Activated T-helper 2 cell treated with anti-CD3 and anti-CD28 coated beads, Interferon-gamma antibody, Interleukin-2, Interleukin-4, amounts not matched to agents 10 μg/mL and 5 μg/mL and 100 μg/mL, durations not matched to agents 14 hours and 24 hours and 36 hours (primary cell): ENCODE measurements around the gene NEURL1. TPM values are rescaled to one million over a fixed set of nuclear protein-coding genes. Genes with fewer than 3 reads are reported as not detected.

Source experiments
- DNase-seq: peaks from one replicate; pipeline ENCODE4 v3.0.0; 2021; ENCODE audit warnings: low spot score
- H3K27ac Mint-ChIP-seq: one replicate; pipeline ENCODE4 v1.8.0; 2021; ENCODE audit warnings: mixed read lengths
- H3K27me3 Mint-ChIP-seq: one replicate; pipeline ENCODE4 v1.8.0; 2021; ENCODE audit warnings: low read depth, mixed read lengths
- H3K36me3 Mint-ChIP-seq: one replicate; pipeline ENCODE4 v1.8.0; 2021; ENCODE audit warnings: low read depth, mixed read lengths
- H3K4me1 Mint-ChIP-seq: one replicate; pipeline ENCODE4 v1.8.0; 2021; ENCODE audit warnings: low read depth, mixed read lengths
- H3K4me3 Mint-ChIP-seq: one replicate; pipeline ENCODE4 v1.8.0; 2021; ENCODE audit warnings: low read depth, mild to moderate bottlenecking, moderate library complexity, mixed read lengths
- H3K9me3 Mint-ChIP-seq: one replicate; pipeline ENCODE4 v1.8.0; 2021; ENCODE audit warnings: mixed read lengths
- intact Hi-C: fragments of 100-400 bp; cut with micrococcal nuclease; formaldehyde crosslinking; loops from one replicate; pipeline ENCODE4 v1.15.1; 2023
- total RNA-seq: library from RNA; stranded (reverse); gene quantifications from 2 replicates; pipeline ENCODE4 v1.2.3, GENCODE V29; 2022

Gene NEURL1
- total RNA-seq, 1 donor from 2014 or later: 2.2 TPM

DNA sequence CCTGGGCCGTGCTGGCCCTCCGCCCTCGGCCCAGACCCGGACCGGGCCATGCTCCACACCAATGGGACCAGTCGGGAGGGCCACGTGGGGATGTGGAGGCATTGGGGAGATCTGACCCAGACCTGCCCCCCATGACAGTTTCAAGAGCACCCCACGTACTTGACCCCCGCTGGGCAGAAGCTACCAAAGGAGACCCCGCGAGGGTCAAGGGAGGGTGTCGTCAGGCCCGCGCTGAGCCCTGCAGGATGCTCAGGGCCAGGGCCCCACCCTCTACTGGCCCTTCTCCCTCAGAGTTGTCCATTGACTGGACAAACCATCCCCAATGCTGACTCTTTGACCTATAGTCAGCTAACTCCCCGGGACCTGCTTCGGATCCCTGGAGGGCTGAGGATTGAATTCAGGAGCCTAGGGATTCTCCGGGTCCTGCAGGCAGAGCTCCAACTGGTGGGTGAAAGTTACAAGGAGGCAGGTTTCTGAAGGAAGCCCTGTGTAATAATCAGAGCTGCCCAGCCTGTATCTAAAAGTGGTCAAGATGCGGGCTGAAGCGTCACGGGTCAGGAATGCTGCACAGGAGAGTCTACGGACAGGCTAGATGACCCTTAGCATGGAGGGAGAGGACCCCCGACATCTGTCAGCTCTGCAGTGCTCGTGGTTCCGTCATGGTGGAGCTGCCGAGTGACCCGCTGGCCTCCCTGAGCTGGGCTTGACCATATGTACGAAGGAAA is 40.8 kb upstream of the NEURL1 start:
- Mint-ChIP-seq H3K27me3 (no peaks in the 10 kb centered on the region), H3K4me1 (peaks cover 47% of the 10 kb centered on the region), H3K36me3 (peaks cover 32% of the 10 kb centered on the region), H3K27ac (peak overlapping the region; percentile 68), H3K4me3 (peak overlapping the region; percentile 91), H3K9me3 (no peaks in the 10 kb centered on the region)
- intact Hi-C loops: loop anchor here (2.0 kb wide), 1 partner anchor 30 kb away; no protein-coding TSS in a partner anchor
- DNase-seq: no peak

DNA sequence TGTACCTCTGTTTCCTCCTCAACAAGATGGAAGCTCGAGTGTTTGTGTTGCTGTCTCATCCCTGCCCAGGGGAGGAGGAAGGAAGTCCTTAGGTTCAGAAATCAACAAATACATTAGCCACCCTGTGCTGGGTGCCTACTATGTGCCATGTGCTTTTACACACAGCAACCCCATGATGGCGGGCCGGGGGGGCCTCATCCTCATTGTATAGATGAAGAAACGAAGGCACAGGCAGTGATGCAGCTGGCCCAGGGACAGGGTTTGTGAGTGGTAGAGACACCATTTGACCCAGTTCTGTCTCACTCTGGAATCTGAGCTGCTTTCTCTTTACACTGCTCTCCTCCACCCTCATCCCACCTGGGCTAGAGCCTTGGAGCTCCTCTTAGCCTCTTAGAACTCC is 39.5 kb upstream of the NEURL1 start:
- peaks cover 39% of the 10 kb centered on the region for H3K4me1 Mint-ChIP-seq
- peaks cover 22% of the 10 kb centered on the region for H3K36me3 Mint-ChIP-seq
- no peak overlapping the region for H3K27ac Mint-ChIP-seq
- H3K4me3 Mint-ChIP-seq: peak overlapping the region; percentile 66
- no peaks in the 10 kb centered on the region for H3K27me3 Mint-ChIP-seq
- no peaks in the 10 kb centered on the region for H3K9me3 Mint-ChIP-seq
- DNase-seq: no peak
- intact Hi-C loops: no loop called here

DNA sequence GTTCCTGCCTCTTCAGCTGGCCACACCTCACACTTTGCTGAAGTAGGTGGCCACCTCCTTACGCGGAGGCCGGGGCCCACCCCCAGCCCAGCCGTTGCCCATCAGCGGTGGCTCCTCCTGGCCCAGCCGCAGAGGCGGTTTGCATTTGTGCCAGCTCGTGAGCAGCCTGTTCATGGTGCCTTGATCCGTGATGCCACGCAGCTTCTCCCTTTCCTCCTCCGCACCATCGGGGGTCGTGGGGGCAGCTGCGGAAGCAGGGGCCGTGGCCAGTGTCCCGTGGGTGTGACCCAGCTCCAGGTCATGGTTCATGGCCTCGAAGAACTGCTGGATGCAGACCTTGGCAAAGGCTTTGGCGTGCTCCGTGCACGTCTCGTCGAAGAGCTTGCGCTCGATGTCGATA is 38.3 kb upstream of the NEURL1 start:
- H3K4me1 Mint-ChIP-seq: peaks cover 36% of the 10 kb centered on the region
- H3K9me3 Mint-ChIP-seq: no peaks in the 10 kb centered on the region
- DNase-seq: no peak
- intact Hi-C loops: no loop called here
- H3K4me3 Mint-ChIP-seq: no peak overlapping the region
- peaks cover 12% of the 10 kb centered on the region for H3K36me3 Mint-ChIP-seq
- no peaks in the 10 kb centered on the region for H3K27me3 Mint-ChIP-seq
- H3K27ac Mint-ChIP-seq: no peak overlapping the region

DNA sequence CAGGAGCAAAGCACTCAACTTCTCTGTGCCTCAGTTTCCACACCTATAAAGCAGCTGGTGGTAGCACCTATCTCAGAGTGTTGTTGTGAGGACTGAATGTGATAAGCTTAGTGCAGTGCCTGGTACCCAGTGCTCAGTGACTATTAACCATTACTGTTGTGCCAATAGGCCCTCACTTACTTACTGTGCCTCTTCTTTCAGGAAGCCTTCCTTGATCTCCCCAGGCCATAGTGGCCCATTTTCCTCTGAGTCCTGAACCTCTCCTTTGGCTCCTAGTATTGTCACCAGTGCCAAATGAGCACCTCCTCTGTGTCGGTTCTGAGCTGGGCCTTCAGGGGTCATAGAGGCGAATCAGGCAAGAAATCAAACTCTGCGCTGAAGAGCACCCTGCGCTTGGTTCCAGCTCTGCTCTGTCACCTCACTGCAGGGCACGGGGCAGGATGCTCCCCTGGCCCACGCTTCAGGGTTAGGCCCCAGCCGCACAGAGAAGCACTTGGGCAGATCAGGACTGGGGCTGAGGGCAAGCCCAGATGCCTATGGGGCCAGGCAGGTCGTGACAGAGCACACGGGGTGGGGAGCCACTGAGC is 37.3 kb upstream of the NEURL1 start:
- peaks cover 3% of the 10 kb centered on the region for H3K36me3 Mint-ChIP-seq
- intact Hi-C loops: no loop called here
- no peaks in the 10 kb centered on the region for H3K27me3 Mint-ChIP-seq
- H3K9me3 Mint-ChIP-seq: no peaks in the 10 kb centered on the region
- peaks cover 27% of the 10 kb centered on the region for H3K4me1 Mint-ChIP-seq
- no peak for DNase-seq
- no peak overlapping the region for H3K27ac Mint-ChIP-seq
- H3K4me3 Mint-ChIP-seq: no peak overlapping the region

DNA sequence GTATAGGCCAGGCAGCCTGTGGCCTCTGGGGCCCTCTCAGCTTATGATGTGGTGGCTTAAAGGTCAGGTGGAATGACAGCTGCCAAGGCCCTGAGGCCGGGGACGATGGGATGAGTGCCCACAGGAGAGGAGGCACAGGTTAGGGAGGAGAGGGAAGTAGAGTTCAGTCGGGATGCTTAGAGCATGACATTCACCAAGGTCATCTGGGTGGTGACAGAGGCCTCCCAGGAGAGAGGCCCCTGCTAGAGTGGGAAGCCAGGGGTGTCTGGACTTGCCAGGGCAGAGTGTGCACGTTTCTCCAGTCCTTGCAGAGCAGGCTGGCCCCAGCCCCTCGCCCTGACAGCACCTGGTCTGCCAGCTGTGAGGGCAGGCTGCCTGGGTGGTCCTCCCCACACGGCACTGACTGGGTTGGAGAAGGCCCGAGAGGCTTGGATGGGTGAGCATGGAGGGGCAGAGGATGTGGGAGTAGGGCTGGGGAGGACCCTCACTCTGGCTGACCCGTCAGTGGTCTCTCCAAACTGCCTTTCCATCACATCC is 36.3 kb upstream of the NEURL1 start:
- Mint-ChIP-seq H3K27ac (peak overlapping the region; percentile 58), H3K4me3 (no peak overlapping the region), H3K4me1 (peaks cover 24% of the 10 kb centered on the region), H3K9me3 (no peaks in the 10 kb centered on the region), H3K27me3 (no peaks in the 10 kb centered on the region), H3K36me3 (no peaks in the 10 kb centered on the region)
- intact Hi-C loops: no loop called here
- DNase-seq: no peak

DNA sequence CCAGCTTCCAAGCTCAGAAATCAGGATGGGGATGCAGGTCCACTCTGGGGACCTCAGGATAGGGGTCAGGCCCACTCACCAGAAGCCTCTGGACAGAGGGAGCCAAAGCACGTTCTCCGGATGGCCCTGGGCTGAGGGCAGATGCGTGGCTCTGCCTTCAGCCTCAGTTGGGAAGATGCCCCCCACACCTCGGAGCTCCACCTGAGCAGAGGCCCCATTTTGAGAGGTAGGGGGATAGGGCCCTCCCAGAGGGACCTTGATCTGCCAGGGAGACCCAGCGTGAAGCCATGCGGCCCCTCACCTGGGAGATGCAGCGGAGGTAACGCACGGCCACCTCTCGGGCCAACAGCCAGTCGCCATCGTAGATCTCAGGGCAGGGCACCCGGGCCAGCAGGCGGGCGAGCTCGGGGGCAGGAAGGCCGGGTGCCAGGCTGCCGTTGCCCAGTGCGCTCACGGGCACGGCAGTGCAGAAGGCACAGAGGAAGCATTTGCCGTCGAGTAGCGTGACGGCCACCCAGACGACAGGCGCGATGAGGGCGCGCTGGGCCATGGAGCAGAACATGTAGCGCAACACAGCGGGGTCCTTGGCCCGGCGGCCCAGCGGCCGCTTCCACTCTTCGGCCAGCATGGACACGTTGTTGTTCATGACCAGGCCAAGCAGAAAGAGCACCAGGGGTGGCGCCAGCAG is 35.5 kb upstream of the NEURL1 start:
- no peaks in the 10 kb centered on the region for H3K27me3 Mint-ChIP-seq
- H3K36me3 Mint-ChIP-seq: no peaks in the 10 kb centered on the region
- no peak for DNase-seq
- intact Hi-C loops: no loop called here
- H3K4me3 Mint-ChIP-seq: no peak overlapping the region
- H3K4me1 Mint-ChIP-seq: peaks cover 18% of the 10 kb centered on the region
- no peak overlapping the region for H3K27ac Mint-ChIP-seq
- no peaks in the 10 kb centered on the region for H3K9me3 Mint-ChIP-seq

DNA sequence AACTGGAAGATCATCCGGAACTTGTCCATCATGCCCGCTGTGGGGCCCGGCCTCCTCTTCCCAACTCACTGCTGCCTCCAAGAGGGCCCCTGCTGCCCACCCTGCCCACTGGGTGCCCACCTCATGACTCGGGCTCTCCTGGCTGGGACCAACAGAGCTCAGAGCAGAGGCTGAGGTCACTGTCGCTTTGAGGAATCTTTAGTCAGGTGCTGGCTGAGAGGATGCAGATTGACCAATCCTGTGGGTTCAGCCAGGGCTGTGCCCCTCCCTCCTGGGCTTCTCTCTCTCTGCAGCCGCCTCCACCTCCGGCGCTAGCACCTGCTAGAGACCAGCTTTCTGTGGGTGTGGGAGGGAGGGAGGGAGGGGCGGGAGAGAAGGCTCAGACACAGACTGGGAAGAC is 34.8 kb upstream of the NEURL1 start, which contains the start of gene CALHM1:
Gene CALHM1, minus strand, starts transcription at position 181 of the 400 bp plus-strand sequence. Its CDS starts 149 bp downstream, at position 32.
- intact Hi-C loops: no loop called here
- H3K4me1 Mint-ChIP-seq: peaks cover 12% of the 10 kb centered on the region
- H3K9me3 Mint-ChIP-seq: no peaks in the 10 kb centered on the region
- H3K27me3 Mint-ChIP-seq: peaks cover 2% of the 10 kb centered on the region
- H3K36me3 Mint-ChIP-seq: no peaks in the 10 kb centered on the region
- no peak within 1 kb of the TSS for H3K4me3 Mint-ChIP-seq
- peak within 1 kb of the TSS; percentile 29 for H3K27ac Mint-ChIP-seq
- DNase-seq: no peak

DNA sequence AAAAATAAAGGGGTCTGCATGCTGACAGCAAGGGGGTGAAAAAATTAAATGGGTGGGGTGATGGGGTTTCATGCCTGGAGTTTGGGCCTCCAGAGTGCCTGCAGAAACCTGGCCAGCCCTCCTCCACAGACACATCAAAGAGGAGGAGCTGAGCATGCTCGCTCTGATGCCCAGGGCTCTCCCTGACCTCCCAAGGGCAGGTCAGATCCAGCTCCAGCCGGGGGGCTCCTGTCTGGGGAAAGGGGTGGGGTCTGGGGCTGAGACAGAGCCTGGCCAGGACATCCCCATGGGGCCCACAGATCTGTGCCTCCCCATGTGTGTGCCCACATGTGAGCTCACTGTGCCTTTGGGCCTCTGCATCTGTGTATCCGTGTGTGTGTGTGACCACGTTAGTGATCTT is 33.9 kb upstream of the NEURL1 start:
- Mint-ChIP-seq H3K27me3 (peaks cover 2% of the 10 kb centered on the region), H3K9me3 (no peaks in the 10 kb centered on the region), H3K36me3 (no peaks in the 10 kb centered on the region), H3K4me3 (no peak overlapping the region), H3K27ac (no peak overlapping the region), H3K4me1 (peaks cover 11% of the 10 kb centered on the region)
- no peak for DNase-seq
- intact Hi-C loops: no loop called here

DNA sequence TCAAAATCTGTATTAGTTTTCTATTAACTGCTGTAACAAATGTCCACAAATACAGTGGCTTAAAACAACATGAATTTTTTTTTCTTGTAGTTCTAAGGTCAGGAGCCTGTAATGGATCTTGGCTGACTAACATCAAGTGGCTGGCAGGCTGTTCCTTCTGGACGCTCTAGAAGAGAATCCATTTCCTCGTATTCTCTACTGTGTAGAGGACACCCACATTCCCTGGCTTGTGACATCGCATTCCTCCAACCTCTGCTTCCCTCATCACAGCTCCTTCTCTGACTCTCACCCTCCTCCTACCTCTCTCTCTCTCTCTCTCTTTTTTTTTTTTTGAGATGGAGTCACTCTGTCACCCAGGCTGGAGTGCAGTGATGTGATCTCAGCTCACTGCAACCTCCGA is 30.0 kb upstream of the NEURL1 start:
- no peaks in the 10 kb centered on the region for H3K9me3 Mint-ChIP-seq
- H3K4me1 Mint-ChIP-seq: peaks cover 17% of the 10 kb centered on the region
- no peaks in the 10 kb centered on the region for H3K36me3 Mint-ChIP-seq
- no peak overlapping the region for H3K27ac Mint-ChIP-seq
- H3K4me3 Mint-ChIP-seq: no peak overlapping the region
- H3K27me3 Mint-ChIP-seq: peaks cover 2% of the 10 kb centered on the region
- intact Hi-C loops: no loop called here
- no peak for DNase-seq

DNA sequence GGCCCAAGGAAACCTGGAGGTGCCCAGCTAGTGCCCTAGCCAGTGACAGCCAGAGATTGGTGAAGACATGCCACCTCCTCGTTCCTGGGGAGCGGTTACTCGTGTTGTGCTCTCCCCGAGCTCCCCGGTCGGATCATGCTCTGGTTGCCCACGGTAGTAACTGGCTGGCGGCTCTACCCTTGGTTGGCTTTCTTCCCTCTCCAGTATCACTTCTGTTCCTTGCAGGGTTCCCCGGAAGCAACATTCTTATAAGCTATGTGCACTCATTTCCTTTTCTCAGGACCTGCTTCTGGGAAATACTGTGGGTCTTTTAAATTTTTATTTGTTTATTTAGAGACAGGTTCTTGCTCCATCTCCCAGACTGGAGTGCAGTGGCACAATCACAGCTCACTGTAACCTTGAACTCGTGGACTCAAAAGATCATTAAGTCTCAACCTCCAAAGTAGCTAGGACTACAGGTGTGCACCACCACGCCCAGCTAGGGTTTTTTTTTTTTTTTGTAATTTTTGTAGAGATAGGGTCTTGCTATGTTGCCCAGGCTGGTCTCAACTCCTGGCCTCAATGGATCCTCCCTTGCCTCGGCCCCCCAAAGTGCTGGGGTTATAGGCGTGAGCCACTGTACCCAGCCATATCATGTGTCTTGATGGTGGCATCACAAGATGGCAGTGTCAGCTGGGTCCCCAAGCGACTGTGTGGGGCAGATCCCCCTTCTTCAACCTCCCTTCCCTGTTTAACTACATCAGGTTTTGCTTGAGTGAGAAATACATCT is 27.9 kb upstream of the NEURL1 start:
- Mint-ChIP-seq H3K36me3 (peaks cover 3% of the 10 kb centered on the region), H3K4me1 (peaks cover 24% of the 10 kb centered on the region), H3K27ac (no peak overlapping the region), H3K27me3 (peaks cover 2% of the 10 kb centered on the region), H3K4me3 (no peak overlapping the region), H3K9me3 (no peaks in the 10 kb centered on the region)
- intact Hi-C loops: no loop called here
- no peak for DNase-seq

DNA sequence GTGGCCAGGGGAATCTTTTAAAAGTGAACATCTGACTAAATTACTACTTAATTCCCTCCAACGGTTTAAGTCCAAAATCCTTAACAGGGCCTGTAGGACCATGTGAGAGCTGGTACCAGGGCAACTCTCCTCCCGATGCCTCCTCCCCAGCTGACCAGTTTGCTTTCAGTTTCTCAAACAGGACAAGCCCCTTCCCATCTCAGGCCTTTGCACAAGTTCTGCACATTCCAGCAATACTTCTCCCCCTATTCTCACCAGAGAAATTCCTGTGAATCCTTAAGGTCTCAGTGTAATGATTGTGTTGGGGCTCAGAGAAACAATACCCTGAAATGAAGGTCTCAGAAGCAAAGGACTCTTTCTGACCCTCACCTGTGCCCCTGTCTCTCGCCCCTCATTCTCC is 26.8 kb upstream of the NEURL1 start:
- Mint-ChIP-seq H3K4me1 (peaks cover 31% of the 10 kb centered on the region), H3K36me3 (peaks cover 3% of the 10 kb centered on the region), H3K4me3 (no peak overlapping the region)

DNA sequence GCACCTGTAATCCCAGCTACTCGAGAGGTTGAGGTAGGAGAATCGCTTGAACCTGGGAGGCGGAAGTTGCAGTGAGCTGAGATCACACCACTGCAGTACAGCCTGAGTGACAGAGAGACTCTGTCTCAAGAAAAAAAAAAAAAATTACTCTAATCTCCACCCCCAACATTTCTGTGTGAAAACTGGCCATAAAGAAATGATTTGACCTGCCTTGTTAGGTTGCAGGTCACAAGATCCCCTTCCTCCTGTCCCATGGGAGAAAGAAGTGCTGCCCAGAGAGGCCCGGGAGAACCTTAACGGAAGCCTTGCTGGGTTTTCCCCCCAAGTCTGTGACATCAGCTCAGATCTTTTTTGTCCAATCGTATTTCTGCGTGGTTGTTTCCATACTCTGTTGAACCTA is 26.1 kb upstream of the NEURL1 start:
- no peaks in the 10 kb centered on the region for H3K9me3 Mint-ChIP-seq
- no peak overlapping the region for H3K4me3 Mint-ChIP-seq
- H3K4me1 Mint-ChIP-seq: peaks cover 37% of the 10 kb centered on the region
- peaks cover 2% of the 10 kb centered on the region for H3K27me3 Mint-ChIP-seq
- intact Hi-C loops: no loop called here
- DNase-seq: no peak
- H3K36me3 Mint-ChIP-seq: peaks cover 3% of the 10 kb centered on the region
- no peak overlapping the region for H3K27ac Mint-ChIP-seq

More for the DNA sequence above, 26.8 kb upstream of the NEURL1 start:
- intact Hi-C loops: no loop called here
- DNase-seq: no peak
- no peak overlapping the region for H3K27ac Mint-ChIP-seq
- H3K9me3 Mint-ChIP-seq: no peaks in the 10 kb centered on the region
- H3K27me3 Mint-ChIP-seq: peaks cover 2% of the 10 kb centered on the region
